Osteoblast (primary cell): ENCODE measurements around the gene BTN1A1. TPM values are rescaled to one million over a fixed set of nuclear protein-coding genes. Genes with fewer than 3 reads are reported as not detected.

ENCODE experiments used
- DNase-seq: peaks from one replicate; pipeline ENCODE4 v3.0.0; 2011; ENCODE audit warnings: low spot score, mixed read lengths; ENCODE audit not compliant: insufficient read length; ENCODE audit errors: missing footprints
- H2AFZ ChIP-seq: 2 replicates; pipeline ENCODE4 v1.6.0; 2011; ENCODE audit warnings: mild to moderate bottlenecking, low read length
- H3K27ac ChIP-seq: 2 replicates; pipeline ENCODE4 v1.5.1; 2011; ENCODE audit warnings: mild to moderate bottlenecking, low read depth, low read length, moderate library complexity
- H3K27me3 ChIP-seq: 2 replicates; pipeline ENCODE4 v1.6.0; 2012; ENCODE audit warnings: mild to moderate bottlenecking, control low read depth, inconsistent platforms, low read length, moderate library complexity; ENCODE audit not compliant: insufficient read depth
- H3K36me3 ChIP-seq: 2 replicates; pipeline ENCODE4 v1.5.1; 2011; ENCODE audit warnings: mild to moderate bottlenecking, low read length, control low read depth, moderate library complexity; ENCODE audit not compliant: insufficient read depth
- H3K4me1 ChIP-seq: 2 replicates; pipeline ENCODE4 v1.5.1; 2011; ENCODE audit warnings: mild to moderate bottlenecking, low read length, control low read depth, moderate library complexity; ENCODE audit not compliant: insufficient read depth
- H3K4me2 ChIP-seq: 2 replicates; pipeline ENCODE4 v1.6.0; 2011; ENCODE audit warnings: mild to moderate bottlenecking, low read length; ENCODE audit not compliant: insufficient read depth
- H3K4me3 ChIP-seq: fragments of 200-600 bp; sonication (generic); 3 replicates; pipeline ENCODE4 v1.5.1; 2012; ENCODE audit warnings: mild to moderate bottlenecking, low read length, inconsistent platforms; ENCODE audit not compliant: insufficient read depth
- H3K79me2 ChIP-seq: 2 replicates; pipeline ENCODE4 v1.6.0; 2012; ENCODE audit warnings: mild to moderate bottlenecking, low read length, control low read depth, inconsistent platforms; ENCODE audit not compliant: insufficient read depth
- H3K9me3 ChIP-seq: 2 replicates; pipeline ENCODE4 v1.5.1; 2011; ENCODE audit warnings: low read depth, low read length, control low read depth
- H4K20me1 ChIP-seq: 2 replicates; pipeline ENCODE4 v1.6.0; 2012; ENCODE audit warnings: mild to moderate bottlenecking, low read length, control low read depth; ENCODE audit not compliant: insufficient read depth
- total RNA-seq: library from RNA; depleted of rRNA; stranded (reverse); fragments of >200 nt; gene quantifications from 2 replicates; pipeline ENCODE4 v1.2.3, GENCODE V29; 2012
- TF ChIP-seq, protein P1 (sequence below): IDR thresholded peaks from 2 replicates; pipeline ENCODE4 v1.5.1; 2011; ENCODE audit warnings: mild to moderate bottlenecking, low read depth, low read length, moderate library complexity; ENCODE audit errors: extremely low read depth

Gene BTN1A1
- total RNA-seq, 1 donor: under 0.01 TPM

DNA sequence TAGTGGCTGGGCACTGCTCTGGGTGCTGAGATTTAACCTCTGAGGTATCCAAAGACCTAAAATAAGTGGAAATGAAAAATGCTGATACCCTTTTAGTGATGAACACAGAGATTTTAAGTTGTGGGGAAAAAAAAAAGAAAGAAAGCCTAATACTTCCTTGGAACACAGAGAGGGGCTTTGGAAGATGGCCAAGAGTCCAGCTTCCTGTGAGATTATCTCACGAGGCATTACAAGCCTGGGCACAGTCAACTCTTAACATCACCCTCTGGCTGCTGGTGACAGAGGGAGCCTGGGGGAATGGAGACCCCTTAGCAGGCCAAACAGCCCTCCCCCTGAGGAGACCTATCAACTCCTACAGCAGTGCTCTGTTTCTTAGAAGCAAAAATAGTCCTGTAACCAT lies 22.7 kb upstream of the BTN1A1 start:
- no peak overlapping the region for H3K4me2 ChIP-seq
- no peak for DNase-seq
- TF ChIP-seq, protein P1, sequence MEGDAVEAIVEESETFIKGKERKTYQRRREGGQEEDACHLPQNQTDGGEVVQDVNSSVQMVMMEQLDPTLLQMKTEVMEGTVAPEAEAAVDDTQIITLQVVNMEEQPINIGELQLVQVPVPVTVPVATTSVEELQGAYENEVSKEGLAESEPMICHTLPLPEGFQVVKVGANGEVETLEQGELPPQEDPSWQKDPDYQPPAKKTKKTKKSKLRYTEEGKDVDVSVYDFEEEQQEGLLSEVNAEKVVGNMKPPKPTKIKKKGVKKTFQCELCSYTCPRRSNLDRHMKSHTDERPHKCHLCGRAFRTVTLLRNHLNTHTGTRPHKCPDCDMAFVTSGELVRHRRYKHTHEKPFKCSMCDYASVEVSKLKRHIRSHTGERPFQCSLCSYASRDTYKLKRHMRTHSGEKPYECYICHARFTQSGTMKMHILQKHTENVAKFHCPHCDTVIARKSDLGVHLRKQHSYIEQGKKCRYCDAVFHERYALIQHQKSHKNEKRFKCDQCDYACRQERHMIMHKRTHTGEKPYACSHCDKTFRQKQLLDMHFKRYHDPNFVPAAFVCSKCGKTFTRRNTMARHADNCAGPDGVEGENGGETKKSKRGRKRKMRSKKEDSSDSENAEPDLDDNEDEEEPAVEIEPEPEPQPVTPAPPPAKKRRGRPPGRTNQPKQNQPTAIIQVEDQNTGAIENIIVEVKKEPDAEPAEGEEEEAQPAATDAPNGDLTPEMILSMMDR: no peak
- H3K4me1 ChIP-seq: peaks cover 15% of the 10 kb centered on the region
- no peaks in the 10 kb centered on the region for H4K20me1 ChIP-seq
- peaks cover 2% of the 10 kb centered on the region for H3K79me2 ChIP-seq
- H3K27ac ChIP-seq: no peak overlapping the region
- H2AFZ ChIP-seq: no peak overlapping the region
- H3K27me3 ChIP-seq: no peaks in the 10 kb centered on the region
- no peak overlapping the region for H3K4me3 ChIP-seq
- no peaks in the 10 kb centered on the region for H3K9me3 ChIP-seq
- H3K36me3 ChIP-seq: no peaks in the 10 kb centered on the region

DNA sequence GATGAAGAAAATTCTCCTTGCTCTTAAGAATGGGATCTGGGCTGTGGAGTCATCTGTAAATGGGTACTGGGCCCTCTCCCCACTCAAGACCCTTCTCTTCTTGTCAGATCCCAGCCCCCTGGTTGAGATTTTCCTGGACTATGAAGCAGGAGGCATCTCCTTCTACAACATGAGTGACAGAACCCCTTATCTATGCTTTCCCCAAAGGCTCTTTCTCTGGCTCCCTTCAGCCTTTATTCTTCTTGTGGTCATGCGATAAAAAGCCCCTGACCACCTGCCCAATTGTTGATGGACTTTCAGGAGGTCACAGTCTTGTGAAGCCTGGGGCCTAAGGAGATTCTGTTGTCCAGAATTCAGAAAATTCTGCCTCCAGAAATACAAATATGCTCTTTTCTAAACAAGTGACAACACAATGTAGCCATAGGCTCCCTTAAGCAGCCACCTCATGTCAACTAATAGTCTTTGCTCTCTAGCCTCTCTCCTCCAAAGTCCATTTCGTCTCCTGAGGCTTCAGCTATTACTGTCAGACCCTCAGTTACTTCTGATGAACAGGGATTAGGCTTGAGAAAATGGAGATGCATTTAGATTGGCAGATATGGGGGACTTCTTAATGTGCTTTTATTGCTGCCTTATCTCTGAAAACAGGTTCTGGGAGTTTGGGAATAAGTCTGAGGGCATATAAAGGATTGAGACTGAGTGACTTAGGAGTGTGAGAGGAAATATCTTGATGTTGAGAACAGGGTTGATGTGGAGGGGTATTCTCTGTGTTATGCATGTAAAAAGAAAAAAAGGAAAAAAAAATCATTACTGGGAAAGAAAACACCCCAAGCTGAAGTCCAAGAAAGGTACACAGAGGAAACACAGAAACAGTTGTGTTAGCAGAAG lies 21.8 kb upstream of the BTN1A1 start:
- H3K9me3 ChIP-seq: no peaks in the 10 kb centered on the region
- DNase-seq: no peak
- no peak overlapping the region for H3K4me3 ChIP-seq
- H3K4me1 ChIP-seq: peaks cover 15% of the 10 kb centered on the region
- no peaks in the 10 kb centered on the region for H3K36me3 ChIP-seq
- no peaks in the 10 kb centered on the region for H4K20me1 ChIP-seq
- no peaks in the 10 kb centered on the region for H3K27me3 ChIP-seq
- H2AFZ ChIP-seq: no peak overlapping the region
- H3K79me2 ChIP-seq: peaks cover 2% of the 10 kb centered on the region
- H3K4me2 ChIP-seq: no peak overlapping the region
- H3K27ac ChIP-seq: no peak overlapping the region
- TF ChIP-seq, protein P1: no peak

DNA sequence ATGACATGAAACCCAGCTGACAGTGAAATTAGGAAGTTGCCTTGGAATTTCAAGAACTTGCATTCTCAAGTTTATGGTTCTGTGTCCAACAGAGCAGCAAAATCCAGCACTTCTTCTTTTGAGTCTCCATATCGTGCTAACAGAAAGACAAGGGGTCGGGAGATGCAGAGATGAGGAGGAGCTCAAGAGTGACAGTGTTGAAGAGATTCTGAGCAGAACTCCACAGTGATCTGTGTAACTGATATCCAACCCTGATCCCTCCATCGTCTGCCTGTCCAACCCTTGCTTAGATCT lies 21.2 kb upstream of the BTN1A1 start:
- Histone ChIP-seq H3K4me3 (no peak overlapping the region), H3K27me3 (no peaks in the 10 kb centered on the region), H3K27ac (no peak overlapping the region), H4K20me1 (no peaks in the 10 kb centered on the region), H3K79me2 (peaks cover 2% of the 10 kb centered on the region), H3K9me3 (no peaks in the 10 kb centered on the region), H2AFZ (peak overlapping the region; percentile 62), H3K4me2 (no peak overlapping the region), H3K4me1 (peaks cover 15% of the 10 kb centered on the region), H3K36me3 (no peaks in the 10 kb centered on the region)
- TF ChIP-seq, protein P1: no peak
- no peak for DNase-seq

DNA sequence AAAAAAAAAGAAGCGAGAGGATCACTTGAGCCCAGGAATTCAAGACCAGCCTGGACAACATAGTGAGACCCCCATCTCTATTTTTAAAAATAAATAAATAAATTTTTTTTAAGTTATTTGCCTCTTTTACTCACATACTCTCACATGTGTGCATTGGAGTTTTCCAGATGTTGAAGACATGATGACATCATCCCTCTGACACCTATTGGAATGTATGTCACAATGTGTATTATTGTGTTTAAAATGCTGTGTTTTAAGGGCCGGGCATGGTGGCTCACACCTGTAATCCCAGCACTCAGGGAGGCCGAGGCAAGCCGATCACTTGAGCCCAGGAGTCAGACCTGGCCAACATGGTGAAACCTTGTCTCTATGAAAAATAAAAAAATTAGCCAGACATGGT lies 17.8 kb upstream of the BTN1A1 start:
- no peak for DNase-seq
- H3K36me3 ChIP-seq: no peaks in the 10 kb centered on the region
- no peak overlapping the region for H2AFZ ChIP-seq
- TF ChIP-seq, protein P1: no peak
- H3K79me2 ChIP-seq: no peaks in the 10 kb centered on the region
- H3K4me1 ChIP-seq: no peaks in the 10 kb centered on the region
- H3K9me3 ChIP-seq: no peaks in the 10 kb centered on the region
- no peak overlapping the region for H3K27ac ChIP-seq
- no peak overlapping the region for H3K4me3 ChIP-seq
- no peaks in the 10 kb centered on the region for H4K20me1 ChIP-seq
- H3K27me3 ChIP-seq: no peaks in the 10 kb centered on the region
- H3K4me2 ChIP-seq: no peak overlapping the region
